ENCODE measurements around the gene ZSCAN5A. TPM values are rescaled to one million over a fixed set of nuclear protein-coding genes. Genes with fewer than 3 reads are reported as not detected.

Gene ZSCAN5A
- total and polyA plus RNA-seq, 9 of the 15 experiments (the other 6 are each of a cell fraction or from before 2014, with no cell fraction given): 5.8 to 15.3 (median 11.8) TPM

GRCh38 chr19:56321254-56321988, 6.8 kb upstream of the ZSCAN5A start (continued):
- TF ChIP-seq JUND (IDR thresholded peaks at IDR 0.05; ENCODE audit: borderline replicate concordance, low read depth, low read length) (peak; percentile 35; the same call in 1 of the 2 replicates), JUND (tag; IDR thresholded peaks at IDR 0.05; ENCODE audit: borderline replicate concordance, low read depth, low read length) (peak; percentile 7; the same call in 2 of the 3 replicates), MYNN (IDR thresholded peaks at IDR 0.05) (peak; percentile 78), MYNN (CRISPR knock-in tag; IDR thresholded peaks at IDR 0.05) (no peak), PHF8 (IDR thresholded peaks at IDR 0.05; ENCODE audit: borderline replicate concordance, low read length) (0 out of 2 replicates have a peak, but pooled peaks have one; percentile 5), OTX1 (CRISPR knock-in tag; IDR thresholded peaks at IDR 0.05) (0 out of 2 replicates have a peak, but pooled peaks have one; percentile 40), RBM39 (optimal IDR thresholded peaks at IDR 0.05; ENCODE audit: low read depth, low read length) (no peak), SMAD4 (CRISPR knock-in tag; conservative IDR thresholded peaks at IDR 0.05) (peak; percentile 76), ZKSCAN8 (CRISPR knock-in tag; IDR thresholded peaks at IDR 0.05) (peak; percentile 51; the same call in 1 of the 2 replicates), CTCF (IDR thresholded peaks at IDR 0.05 in 2 of 3, conservative IDR thresholded peaks at IDR 0.05 in 1 of 3; ENCODE audit: insufficient read depth in 2 of 3, low read depth in 1 of 3, low read length in 3 of 3) (0 out of 6 replicates have a peak, but pooled peaks of 1 of the 3 experiments have one; percentile 7), POLR3G (IDR thresholded peaks at IDR 0.05; ENCODE audit: extremely low read depth, insufficient read length, insufficient replicate concordance) (no peak), HOXB6 (CRISPR knock-in tag; IDR thresholded peaks at IDR 0.05; ENCODE audit: borderline replicate concordance) (no peak), FOXJ2 (tag; IDR thresholded peaks at IDR 0.05) (no peak), ZNF766 (CRISPR knock-in tag; conservative IDR thresholded peaks at IDR 0.05) (peak; percentile 52), SREBF1 (IDR thresholded peaks at IDR 0.05; ENCODE audit: borderline replicate concordance, low read depth, low read length) (no peak), MAZ (CRISPR knock-in tag; conservative IDR thresholded peaks at IDR 0.05 in 1 of 2, IDR thresholded peaks at IDR 0.05 in 1 of 2) (0 out of 4 replicates have a peak, but pooled peaks of 1 of the 2 experiments have one; percentile 16), POLR2AphosphoS5 (IDR thresholded peaks at IDR 0.05; ENCODE audit: control insufficient read depth, insufficient read depth, low read depth, low read length) (0 out of 2 replicates have a peak, but pooled peaks have one; percentile 57), CREM (IDR thresholded peaks at IDR 0.05; ENCODE audit: low read depth) (peak; percentile 29; the same call in 1 of the 2 replicates), MTA3 (IDR thresholded peaks at IDR 0.05; ENCODE audit: borderline replicate concordance) (peak; percentile 55; the same call in 1 of the 2 replicates), EP400 (IDR thresholded peaks at IDR 0.05) (0 out of 2 replicates have a peak, but pooled peaks have one; percentile 9), ZBTB11 (CRISPR knock-in tag; IDR thresholded peaks at IDR 0.05) (0 out of 6 replicates have a peak, but pooled peaks of 1 of the 3 experiments have one; percentile 29), CBFA2T3 (IDR thresholded peaks at IDR 0.05) (peak; percentile 91)

Data from K562 (cell line).